Measurements from ENCODE around the gene KCNH3. TPM values are rescaled to one million over a fixed set of nuclear protein-coding genes. Genes with fewer than 3 reads are reported as not detected.

The KCNH3 gene
- total RNA-seq, 2 donors from 2014 or later, result 0.19 to 1.0 TPM

DNA sequence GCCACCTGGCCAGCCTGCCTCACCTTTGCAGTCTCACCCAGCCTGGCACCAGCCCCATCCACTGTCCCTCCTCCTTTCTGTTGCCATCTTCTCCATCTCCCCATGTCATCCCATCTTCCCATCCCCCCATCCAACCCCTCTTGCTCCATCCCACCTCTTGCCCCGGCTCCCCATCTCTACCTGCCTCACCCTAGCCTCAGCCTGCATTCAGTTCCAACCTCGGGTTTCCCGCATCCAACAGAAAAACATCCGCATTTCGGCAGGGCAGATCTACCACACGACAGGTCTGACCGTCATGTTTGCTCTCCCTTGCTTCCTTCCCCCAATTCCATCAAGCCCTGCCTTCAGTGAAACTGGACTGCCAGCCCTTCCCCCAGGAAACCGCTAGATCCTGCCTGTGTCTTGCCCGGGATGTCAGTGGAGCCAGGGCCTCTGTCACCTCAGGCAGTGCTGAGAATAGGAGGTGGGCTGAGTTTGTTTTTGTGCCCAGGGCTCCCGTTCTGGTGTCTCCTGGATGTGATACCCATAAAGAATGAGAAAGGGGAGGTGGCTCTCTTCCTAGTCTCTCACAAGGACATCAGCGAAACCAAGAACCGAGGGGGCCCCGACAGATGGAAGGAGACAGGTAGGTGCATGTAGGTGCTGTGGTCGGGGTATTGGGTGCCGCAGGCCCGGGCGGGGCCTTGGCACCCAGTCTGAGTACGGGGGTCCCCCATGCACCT, 2.5 kb downstream of the KCNH3 start:
- H3K4me3 ChIP-seq, result no peak overlapping the region
- peaks cover 0 to 13% of the 10 kb centered on the region in 2 donors for H3K27me3 ChIP-seq
- no peaks in the 10 kb centered on the region for H3K9me3 ChIP-seq
- H3K27ac ChIP-seq, result no peak overlapping the region
- TF ChIP-seq, protein P1, sequence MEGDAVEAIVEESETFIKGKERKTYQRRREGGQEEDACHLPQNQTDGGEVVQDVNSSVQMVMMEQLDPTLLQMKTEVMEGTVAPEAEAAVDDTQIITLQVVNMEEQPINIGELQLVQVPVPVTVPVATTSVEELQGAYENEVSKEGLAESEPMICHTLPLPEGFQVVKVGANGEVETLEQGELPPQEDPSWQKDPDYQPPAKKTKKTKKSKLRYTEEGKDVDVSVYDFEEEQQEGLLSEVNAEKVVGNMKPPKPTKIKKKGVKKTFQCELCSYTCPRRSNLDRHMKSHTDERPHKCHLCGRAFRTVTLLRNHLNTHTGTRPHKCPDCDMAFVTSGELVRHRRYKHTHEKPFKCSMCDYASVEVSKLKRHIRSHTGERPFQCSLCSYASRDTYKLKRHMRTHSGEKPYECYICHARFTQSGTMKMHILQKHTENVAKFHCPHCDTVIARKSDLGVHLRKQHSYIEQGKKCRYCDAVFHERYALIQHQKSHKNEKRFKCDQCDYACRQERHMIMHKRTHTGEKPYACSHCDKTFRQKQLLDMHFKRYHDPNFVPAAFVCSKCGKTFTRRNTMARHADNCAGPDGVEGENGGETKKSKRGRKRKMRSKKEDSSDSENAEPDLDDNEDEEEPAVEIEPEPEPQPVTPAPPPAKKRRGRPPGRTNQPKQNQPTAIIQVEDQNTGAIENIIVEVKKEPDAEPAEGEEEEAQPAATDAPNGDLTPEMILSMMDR (IDR thresholded peaks at IDR 0.05), result no peak
- no peak for DNase-seq (ENCODE audit: low spot score)
- H3K36me3 ChIP-seq, result no peaks in the 10 kb centered on the region
- H3K4me1 ChIP-seq, result peaks cover 0 to 14% of the 10 kb centered on the region in 2 donors

DNA sequence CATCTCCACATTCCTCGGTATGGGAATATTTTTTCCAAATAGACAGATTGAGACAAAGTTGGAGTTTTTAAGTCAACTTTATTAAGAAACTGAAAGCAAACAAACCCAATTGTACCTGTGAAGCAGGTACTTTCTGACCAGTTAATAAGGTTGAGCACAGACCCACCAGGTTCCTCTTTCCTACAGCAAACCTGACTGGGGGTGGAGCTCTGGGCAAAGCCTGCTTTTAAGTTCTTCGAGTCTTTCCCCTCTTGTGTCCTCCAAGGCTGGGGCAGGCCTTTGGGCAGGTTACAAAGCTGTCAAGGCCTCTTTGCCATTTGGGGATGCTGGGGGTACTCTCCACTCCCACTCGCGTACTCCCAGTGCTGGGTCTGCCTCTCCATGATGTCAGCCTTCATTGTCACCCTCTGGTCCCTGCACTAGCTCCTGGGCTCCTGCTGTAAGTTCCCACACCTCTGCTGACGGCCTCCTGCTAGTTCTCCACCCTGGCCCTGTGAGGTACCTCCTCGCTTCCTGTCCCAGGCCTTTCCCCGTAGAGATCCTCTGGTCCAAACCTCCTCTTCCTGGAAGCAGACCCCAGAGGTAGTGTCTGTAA, 3.2 kb downstream of the KCNH3 start:
- peaks cover 0 to 14% of the 10 kb centered on the region in 2 donors for H3K4me1 ChIP-seq
- H3K27me3 ChIP-seq, result peaks cover 0 to 13% of the 10 kb centered on the region in 2 donors
- TF ChIP-seq, protein P1 (IDR thresholded peaks at IDR 0.05), result no peak
- H3K4me3 ChIP-seq, result no peak overlapping the region
- H3K9me3 ChIP-seq, result no peaks in the 10 kb centered on the region
- DNase-seq (ENCODE audit: low spot score), result no peak
- H3K27ac ChIP-seq, result no peak overlapping the region
- H3K36me3 ChIP-seq, result no peaks in the 10 kb centered on the region

DNA sequence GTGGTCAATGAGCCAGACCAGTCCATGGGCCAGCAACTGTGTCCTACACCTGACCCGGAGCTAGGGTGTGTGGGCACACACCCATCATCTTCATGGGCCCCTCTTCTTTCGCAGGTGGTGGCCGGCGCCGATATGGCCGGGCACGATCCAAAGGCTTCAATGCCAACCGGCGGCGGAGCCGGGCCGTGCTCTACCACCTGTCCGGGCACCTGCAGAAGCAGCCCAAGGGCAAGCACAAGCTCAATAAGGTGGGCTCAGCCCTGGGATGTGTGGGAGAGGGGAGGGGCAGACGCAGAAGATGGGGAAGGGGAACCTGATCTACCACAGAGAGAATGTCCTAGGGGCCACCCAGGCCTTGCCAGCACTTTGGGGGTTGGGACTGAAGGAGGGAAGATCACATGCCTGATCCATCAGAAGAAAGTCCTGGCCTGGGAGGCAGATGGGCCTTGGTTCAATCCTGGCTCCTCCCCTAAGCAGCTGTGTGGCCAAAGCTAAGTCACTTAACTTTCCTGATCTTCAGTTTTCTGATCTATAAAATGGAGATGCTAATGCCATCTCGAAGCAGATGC, 3.8 kb downstream of the KCNH3 start:
- H3K4me1 ChIP-seq, result peaks cover 0 to 11% of the 10 kb centered on the region in 2 donors
- H3K27me3 ChIP-seq, result peaks cover 0 to 12% of the 10 kb centered on the region in 2 donors
- no peaks in the 10 kb centered on the region for H3K9me3 ChIP-seq
- TF ChIP-seq, protein P1 (IDR thresholded peaks at IDR 0.05), result no peak
- no peaks in the 10 kb centered on the region for H3K36me3 ChIP-seq
- DNase-seq (ENCODE audit: low spot score), result no peak
- H3K27ac ChIP-seq, result no peak overlapping the region
- H3K4me3 ChIP-seq, result no peak overlapping the region

DNA sequence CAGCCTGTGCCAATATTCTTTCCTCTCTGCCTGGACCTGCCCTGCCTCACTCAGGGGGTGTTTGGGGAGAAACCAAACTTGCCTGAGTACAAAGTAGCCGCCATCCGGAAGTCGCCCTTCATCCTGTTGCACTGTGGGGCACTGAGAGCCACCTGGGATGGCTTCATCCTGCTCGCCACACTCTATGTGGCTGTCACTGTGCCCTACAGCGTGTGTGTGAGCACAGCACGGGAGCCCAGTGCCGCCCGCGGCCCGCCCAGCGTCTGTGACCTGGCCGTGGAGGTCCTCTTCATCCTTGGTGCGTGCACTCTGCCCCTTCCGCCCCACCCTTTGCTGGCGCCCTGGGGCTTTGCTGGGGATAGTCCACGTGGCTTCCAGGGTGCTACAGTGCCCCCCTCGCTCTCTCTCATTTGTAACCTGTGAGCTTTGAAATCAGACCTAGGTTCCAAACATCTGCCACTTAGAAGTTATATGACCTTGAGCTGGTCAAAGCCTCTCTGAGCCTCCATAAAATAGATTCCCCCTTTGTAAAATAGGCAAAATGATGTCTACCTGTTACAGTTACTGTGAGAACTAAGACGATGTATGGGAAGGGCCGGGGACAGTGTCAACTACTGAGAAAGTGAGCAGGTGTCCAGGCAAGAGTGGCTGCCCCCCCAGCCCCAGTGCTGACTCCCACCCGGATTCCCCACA, 4.5 kb downstream of the KCNH3 start:
- TF ChIP-seq, protein P1 (IDR thresholded peaks at IDR 0.05), result no peak
- H3K27ac ChIP-seq, result no peak overlapping the region
- no peaks in the 10 kb centered on the region for H3K36me3 ChIP-seq
- peaks cover 0 to 5% of the 10 kb centered on the region in 2 donors for H3K4me1 ChIP-seq
- peaks cover 0 to 5% of the 10 kb centered on the region in 2 donors for H3K27me3 ChIP-seq
- H3K4me3 ChIP-seq, result no peak overlapping the region
- no peaks in the 10 kb centered on the region for H3K9me3 ChIP-seq
- DNase-seq (ENCODE audit: low spot score), result no peak

DNA sequence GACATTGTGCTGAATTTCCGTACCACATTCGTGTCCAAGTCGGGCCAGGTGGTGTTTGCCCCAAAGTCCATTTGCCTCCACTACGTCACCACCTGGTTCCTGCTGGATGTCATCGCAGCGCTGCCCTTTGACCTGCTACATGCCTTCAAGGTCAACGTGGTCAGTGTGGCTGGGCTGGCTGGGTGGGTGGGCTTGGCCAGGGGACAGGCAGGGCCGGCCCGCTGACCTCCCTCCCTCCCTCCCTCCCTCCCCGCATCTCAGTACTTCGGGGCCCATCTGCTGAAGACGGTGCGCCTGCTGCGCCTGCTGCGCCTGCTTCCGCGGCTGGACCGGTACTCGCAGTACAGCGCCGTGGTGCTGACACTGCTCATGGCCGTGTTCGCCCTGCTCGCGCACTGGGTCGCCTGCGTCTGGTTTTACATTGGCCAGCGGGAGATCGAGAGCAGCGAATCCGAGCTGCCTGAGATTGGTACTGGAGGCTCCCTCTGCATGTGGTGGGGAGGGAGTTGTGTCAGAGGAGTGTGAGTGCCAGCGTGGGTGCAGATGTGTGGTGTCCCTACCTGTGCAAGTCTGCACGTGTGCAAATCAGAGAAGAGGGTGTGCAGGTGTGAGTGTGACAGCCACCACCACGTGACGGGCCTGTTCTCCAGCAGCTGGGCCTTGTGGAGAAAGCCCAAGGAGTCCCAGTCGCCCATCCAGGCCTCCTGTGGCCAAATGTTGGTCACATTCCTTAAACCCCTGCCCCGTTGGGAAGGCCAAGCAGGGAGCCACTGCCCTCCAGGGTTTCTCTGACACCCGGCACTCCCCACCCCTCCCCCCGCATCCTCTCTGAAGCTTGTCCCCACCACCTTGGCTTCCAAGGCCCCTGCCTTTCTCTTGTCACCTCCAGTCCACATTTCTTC, 5.3 kb downstream of the KCNH3 start:
- Histone ChIP-seq H3K27me3 (peaks cover 0 to 5% of the 10 kb centered on the region in 2 donors), H3K36me3 (no peaks in the 10 kb centered on the region), H3K27ac (no peak overlapping the region), H3K9me3 (no peaks in the 10 kb centered on the region), H3K4me1 (peaks cover 0 to 9% of the 10 kb centered on the region in 2 donors), H3K4me3 (no peak overlapping the region)
- no peak for DNase-seq (ENCODE audit: low spot score)
- TF ChIP-seq, protein P1 (IDR thresholded peaks at IDR 0.05), result no peak

Measured in right atrium auricular region (tissue), 2 donors.